ENCODE data around the gene C19orf67. TPM values are rescaled to one million over a fixed set of nuclear protein-coding genes. Genes with fewer than 3 reads are reported as not detected.

C19orf67 gene
- total and polyA plus RNA-seq, 8 donors: not detected

DNA sequence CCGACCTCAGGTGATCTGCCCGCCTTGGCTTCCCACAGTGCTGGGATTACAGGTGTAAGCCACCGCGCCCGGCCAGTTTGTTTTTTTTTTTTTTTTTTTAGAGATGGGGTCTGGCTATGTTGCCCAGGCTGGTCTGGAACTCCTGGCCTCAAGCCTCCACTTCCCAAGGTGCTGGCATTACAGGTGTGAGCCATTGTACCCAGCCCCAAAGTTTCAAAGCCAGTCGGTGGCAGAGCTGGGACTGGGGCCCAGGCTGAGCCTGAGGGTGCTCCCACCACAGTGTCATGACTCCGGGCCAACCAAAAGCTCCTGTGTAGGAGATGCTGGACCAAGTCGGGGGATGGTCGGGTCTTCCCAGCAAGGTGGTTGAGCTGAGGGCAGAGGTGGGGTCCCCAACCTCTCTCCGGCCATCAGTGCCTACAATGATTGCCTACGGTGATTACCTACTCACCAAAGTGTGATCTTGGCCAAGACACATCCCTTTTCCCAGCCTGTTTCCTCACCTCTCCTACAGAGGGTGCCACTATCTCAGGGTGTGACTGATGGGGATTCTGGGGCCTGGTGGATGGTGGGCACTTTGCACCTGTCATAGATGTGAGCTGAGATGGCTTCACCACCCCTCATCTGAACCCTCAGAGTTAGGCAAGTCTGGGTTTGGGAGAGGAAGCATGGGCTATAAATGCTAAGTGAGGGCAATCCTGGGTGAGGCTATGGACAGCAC, 10.8 kb upstream of the C19orf67 start:
- Histone ChIP-seq H3K36me3 (peaks cover 0 to 7% (median 4%) of the 10 kb centered on the region in 3 donors), H3K4me1 (no peaks in the 10 kb centered on the region), H3K27me3 (no peaks in the 10 kb centered on the region), H3K27ac (no peak overlapping the region), H3K9me3 (no peaks in the 10 kb centered on the region), H3K4me3 (no peak overlapping the region)
- FAIRE-seq (no peak), ATAC-seq (no peak), DNase-seq (no peak)
- intact Hi-C loops (cut with DNase I): no loop called here
- TF ChIP-seq, protein P1, sequence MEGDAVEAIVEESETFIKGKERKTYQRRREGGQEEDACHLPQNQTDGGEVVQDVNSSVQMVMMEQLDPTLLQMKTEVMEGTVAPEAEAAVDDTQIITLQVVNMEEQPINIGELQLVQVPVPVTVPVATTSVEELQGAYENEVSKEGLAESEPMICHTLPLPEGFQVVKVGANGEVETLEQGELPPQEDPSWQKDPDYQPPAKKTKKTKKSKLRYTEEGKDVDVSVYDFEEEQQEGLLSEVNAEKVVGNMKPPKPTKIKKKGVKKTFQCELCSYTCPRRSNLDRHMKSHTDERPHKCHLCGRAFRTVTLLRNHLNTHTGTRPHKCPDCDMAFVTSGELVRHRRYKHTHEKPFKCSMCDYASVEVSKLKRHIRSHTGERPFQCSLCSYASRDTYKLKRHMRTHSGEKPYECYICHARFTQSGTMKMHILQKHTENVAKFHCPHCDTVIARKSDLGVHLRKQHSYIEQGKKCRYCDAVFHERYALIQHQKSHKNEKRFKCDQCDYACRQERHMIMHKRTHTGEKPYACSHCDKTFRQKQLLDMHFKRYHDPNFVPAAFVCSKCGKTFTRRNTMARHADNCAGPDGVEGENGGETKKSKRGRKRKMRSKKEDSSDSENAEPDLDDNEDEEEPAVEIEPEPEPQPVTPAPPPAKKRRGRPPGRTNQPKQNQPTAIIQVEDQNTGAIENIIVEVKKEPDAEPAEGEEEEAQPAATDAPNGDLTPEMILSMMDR (IDR thresholded peaks at IDR 0.05): no peak
- WGBS, 2 donors: 94 to 97% methylated on average over 8 to 11 of the region's 11 CpGs

DNA sequence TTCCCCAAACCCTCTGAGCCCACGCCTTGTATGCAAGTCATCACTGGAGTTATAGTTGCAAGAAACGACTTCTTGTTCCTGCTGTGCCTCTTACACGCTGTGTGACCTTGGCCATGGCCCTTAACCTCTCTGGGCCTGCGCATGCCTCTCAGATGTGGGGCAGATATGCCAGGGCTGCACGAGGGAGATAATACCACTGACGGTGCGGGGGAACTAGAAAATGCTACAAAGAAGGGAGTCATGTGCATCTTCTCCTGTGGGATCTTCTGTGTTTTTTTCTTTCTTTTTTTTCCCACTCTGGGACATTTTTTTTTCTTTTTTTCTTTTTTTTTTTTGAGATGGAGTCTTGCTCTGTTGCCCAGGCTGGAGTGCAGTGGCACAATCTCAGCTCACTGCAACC, 9.3 kb upstream of the C19orf67 start:
- no peak overlapping the region for H3K4me3 ChIP-seq
- H3K36me3 ChIP-seq: no peaks in the 10 kb centered on the region
- intact Hi-C loops (cut with DNase I): no loop called here
- H3K27me3 ChIP-seq: no peaks in the 10 kb centered on the region
- 52 to 56% methylated on average over 7 of the region's 7 CpGs for WGBS, 2 donors
- TF ChIP-seq, protein P1 (IDR thresholded peaks at IDR 0.05): no peak
- no peak for ATAC-seq
- no peaks in the 10 kb centered on the region for H3K4me1 ChIP-seq
- H3K9me3 ChIP-seq: no peaks in the 10 kb centered on the region
- no peak overlapping the region for H3K27ac ChIP-seq
- DNase-seq: no peak
- no peak for FAIRE-seq

DNA sequence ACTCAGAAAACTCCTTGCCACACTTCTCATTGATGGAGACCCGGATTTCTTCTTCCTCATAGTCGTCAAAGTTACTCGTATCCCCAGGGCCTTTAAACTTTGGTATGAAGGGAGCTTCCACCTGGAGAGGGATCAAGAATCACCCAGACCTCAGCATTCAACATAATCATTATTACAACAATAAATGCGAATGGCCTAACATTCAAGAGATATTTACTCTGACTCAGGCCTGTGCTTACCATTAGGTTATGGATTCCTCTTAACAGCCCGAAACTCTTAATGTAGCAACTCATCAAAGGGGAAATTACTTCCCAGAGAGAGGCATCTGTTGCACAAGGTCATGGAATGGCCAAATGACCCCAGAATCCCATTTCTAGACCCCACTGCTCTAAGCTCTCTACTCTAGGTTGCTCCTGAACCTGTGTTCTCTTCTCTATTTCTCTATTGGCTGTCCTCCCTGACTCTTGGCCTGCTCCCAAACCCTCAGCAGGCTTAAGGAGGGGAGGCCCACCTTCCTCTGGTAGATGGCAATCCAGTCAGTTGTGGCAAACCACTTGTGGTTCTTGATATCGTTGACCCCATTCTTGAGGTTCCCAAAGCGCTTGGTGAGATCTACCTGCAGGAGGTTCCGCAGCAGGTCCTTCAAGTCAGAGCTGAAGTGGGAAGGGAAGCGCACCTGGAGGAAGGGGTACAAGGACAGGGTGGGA, 7.7 kb upstream of the C19orf67 start:
- no peaks in the 10 kb centered on the region for H3K27me3 ChIP-seq
- intact Hi-C loops (cut with DNase I): no loop called here
- H3K36me3 ChIP-seq: no peaks in the 10 kb centered on the region
- peaks cover 0 to 3% (median 0%) of the 10 kb centered on the region in 3 donors for H3K4me1 ChIP-seq
- DNase-seq: no peak
- FAIRE-seq: no peak
- H3K4me3 ChIP-seq: no peak overlapping the region
- TF ChIP-seq, protein P1 (IDR thresholded peaks at IDR 0.05): no peak
- ATAC-seq: no peak
- H3K27ac ChIP-seq: no peak overlapping the region
- 96 to 97% methylated on average over 9 of the region's 9 CpGs for WGBS, 2 donors
- H3K9me3 ChIP-seq: no peaks in the 10 kb centered on the region

DNA sequence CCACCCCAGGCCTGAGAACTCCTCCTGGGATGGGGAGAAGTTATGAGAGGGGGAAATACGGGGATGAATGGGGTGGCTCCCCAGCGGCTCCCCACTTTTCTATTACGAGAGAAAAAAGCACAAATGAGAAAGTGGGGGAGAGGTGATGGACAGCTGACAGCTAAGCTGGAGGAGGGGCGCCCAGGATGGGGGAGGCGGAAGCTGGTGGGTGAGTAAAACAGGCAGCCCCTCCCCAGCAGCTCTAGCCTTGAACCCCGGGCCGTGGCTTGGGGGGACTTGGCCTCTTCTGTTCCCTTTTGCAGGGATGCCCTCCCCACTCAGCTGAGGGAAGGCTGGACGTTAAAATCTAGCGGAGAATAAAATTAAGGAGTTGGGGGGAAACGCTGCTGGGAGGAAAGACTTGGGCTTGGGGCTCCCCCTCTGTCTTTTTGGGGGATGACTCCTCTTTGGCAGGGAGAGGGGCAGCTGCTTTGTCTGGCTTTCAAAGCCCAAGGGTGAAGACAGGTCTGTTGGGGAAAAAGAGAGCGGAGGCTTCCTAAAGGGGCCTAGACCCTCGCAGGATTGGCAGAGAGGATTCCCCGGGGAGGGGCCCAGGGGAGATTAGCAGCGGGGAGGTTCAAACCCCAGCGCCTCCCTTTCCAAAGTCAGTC, 6.4 kb upstream of the C19orf67 start:
- TF ChIP-seq, protein P1 (IDR thresholded peaks at IDR 0.05): no peak
- H3K9me3 ChIP-seq: no peaks in the 10 kb centered on the region
- H3K4me1 ChIP-seq: peaks cover 0 to 3% (median 0%) of the 10 kb centered on the region in 3 donors
- H3K36me3 ChIP-seq: no peaks in the 10 kb centered on the region
- H3K4me3 ChIP-seq: peak overlapping the region; percentile 66 to 90 (median 81)
- DNase-seq (peak in 2 of 6 donors; percentile 29 to 57), ATAC-seq (peak in 1 of 4 donors; percentile 3), FAIRE-seq (no peak)
- intact Hi-C loops (cut with DNase I): no loop called here
- H3K27ac ChIP-seq: peak overlapping the region in 2 of 4 donors; percentile 91 to 94
- no peaks in the 10 kb centered on the region for H3K27me3 ChIP-seq
- WGBS, 2 donors: 25 to 28% methylated on average over 15 of the region's 15 CpGs

Data from pancreas (tissue), 10 donors.